ENCODE measurements around the gene PIK3CB.

DNA sequence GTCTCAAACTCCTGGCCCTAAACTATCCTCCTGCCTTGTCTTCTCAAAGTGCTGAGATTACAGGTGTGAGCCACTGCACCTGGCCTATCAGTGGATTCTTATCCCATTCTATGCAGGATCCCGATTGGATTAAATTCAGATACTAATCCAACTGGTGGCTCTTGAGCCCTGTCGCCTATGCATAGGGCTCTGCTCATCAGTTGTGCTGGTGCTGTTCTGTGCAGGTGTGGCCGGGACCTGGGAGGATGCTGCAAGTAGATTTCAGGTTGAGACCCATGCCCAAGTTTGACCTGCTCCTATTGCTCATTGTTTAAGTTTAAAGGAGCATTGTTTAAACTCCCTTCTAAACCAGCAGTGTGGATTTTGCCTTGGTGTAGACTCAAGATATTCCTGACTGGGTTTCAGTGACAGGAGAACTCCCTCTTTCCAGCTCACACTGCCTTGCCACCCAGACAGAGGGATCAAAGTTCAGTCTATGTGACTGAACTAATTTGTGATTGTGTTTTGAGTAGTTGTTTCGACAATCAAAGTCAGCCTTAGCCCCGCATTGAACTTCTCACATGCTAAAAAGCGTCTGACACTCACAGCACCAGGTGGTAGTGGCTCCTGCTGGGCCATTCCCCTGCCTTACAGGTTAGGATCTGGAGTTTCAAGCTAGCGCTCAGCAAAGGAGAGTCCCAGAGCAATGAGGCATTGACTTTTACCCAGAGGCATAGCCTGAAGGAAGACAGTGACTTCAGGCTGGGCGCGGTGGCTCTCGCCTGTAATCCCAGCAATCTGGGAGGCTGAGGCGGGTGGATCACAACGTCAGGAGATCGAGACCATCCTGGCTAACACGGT lies 45.0 kb upstream of the PIK3CB start:
- TF ChIP-seq, protein P1, sequence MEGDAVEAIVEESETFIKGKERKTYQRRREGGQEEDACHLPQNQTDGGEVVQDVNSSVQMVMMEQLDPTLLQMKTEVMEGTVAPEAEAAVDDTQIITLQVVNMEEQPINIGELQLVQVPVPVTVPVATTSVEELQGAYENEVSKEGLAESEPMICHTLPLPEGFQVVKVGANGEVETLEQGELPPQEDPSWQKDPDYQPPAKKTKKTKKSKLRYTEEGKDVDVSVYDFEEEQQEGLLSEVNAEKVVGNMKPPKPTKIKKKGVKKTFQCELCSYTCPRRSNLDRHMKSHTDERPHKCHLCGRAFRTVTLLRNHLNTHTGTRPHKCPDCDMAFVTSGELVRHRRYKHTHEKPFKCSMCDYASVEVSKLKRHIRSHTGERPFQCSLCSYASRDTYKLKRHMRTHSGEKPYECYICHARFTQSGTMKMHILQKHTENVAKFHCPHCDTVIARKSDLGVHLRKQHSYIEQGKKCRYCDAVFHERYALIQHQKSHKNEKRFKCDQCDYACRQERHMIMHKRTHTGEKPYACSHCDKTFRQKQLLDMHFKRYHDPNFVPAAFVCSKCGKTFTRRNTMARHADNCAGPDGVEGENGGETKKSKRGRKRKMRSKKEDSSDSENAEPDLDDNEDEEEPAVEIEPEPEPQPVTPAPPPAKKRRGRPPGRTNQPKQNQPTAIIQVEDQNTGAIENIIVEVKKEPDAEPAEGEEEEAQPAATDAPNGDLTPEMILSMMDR (conservative IDR thresholded peaks at IDR 0.05; ENCODE audit: low read depth, low read length), result no peak
- no peak for TF ChIP-seq EZH2 (IDR thresholded peaks at IDR 0.05; ENCODE audit: borderline replicate concordance, low read depth, low read length, poor library complexity, severe bottlenecking)

Measured in A673 (cell line).